Breast epithelium (tissue), 4 donors: ENCODE measurements around the gene POU2F2. TPM values are rescaled to one million over a fixed set of nuclear protein-coding genes. Genes with fewer than 3 reads are reported as not detected.

Experiments
- DNase-seq, 2 donors: peaks; one replicate each; pipeline ENCODE4 v3.0.0-alpha.2; 2019; ENCODE audit warnings: low spot score in 2 of 2
- H3K27ac ChIP-seq, 2 donors: fragments of 200-600 bp; sonication (generic) in 1 of 2; one replicate each; pipeline ENCODE4 v1.5.1; 2016 to 2019; ENCODE audit warnings: mild to moderate bottlenecking in 1 of 2
- H3K27me3 ChIP-seq, 2 donors: fragments of 200-600 bp; sonication (generic) in 1 of 2; one replicate each; pipeline versions ENCODE4 v1.5.1 to v1.6.0; 2017 to 2019; ENCODE audit warnings: control low read depth in 1 of 2, mild to moderate bottlenecking in 1 of 2
- H3K36me3 ChIP-seq: fragments of 200-600 bp; one replicate; pipeline ENCODE4 v1.5.1; 2019
- H3K4me1 ChIP-seq, 2 donors: fragments of 200-600 bp; sonication (generic); one replicate each; pipeline ENCODE4 v1.5.1; 2016 to 2019; ENCODE audit warnings: control low read depth in 1 of 2
- H3K4me3 ChIP-seq, 3 donors: fragments of 200-600 bp; sonication (generic); 1 replicate in 2 of 3; 2 replicates in 1 of 3; pipeline ENCODE4 v1.5.1; 2016 to 2019; ENCODE audit warnings: mild to moderate bottlenecking in 3 of 3, moderate library complexity in 2 of 3
- H3K9me3 ChIP-seq, 2 donors: fragments of 200-600 bp; sonication (generic) in 1 of 2; one replicate each; pipeline ENCODE4 v1.5.1; 2016 to 2019; ENCODE audit warnings: control low read depth in 1 of 2
- CTCF ChIP-seq, 3 donors: fragments of 450-650 bp; IDR thresholded peaks; one replicate each; pipeline ENCODE4 v1.5.1; 2016 to 2017; ENCODE audit warnings: antibody characterized with exemption in 3 of 3, mild to moderate bottlenecking in 3 of 3, moderate library complexity in 3 of 3
- POLR2A ChIP-seq: fragments of 450-650 bp; IDR thresholded peaks from one replicate; pipeline ENCODE4 v1.6.1; 2016; ENCODE audit warnings: antibody characterized with exemption, mild to moderate bottlenecking, moderate library complexity
- POLR2AphosphoS5 ChIP-seq, 3 donors: sonication (generic); formaldehyde crosslinking; IDR thresholded peaks; one replicate each; pipeline ENCODE4 v1.6.1; 2017; ENCODE audit warnings: antibody characterized with exemption in 3 of 3
- intact Hi-C: fragments of 100-400 bp; cut with DNase I; formaldehyde crosslinking; loops from one replicate; pipeline ENCODE4 v1.15.1; 2023; ENCODE audit warnings: low total_unique reads
- total RNA-seq, 3 donors: library from RNA; depleted of rRNA; stranded (reverse); fragments of >200 nt; gene quantifications; one replicate each; pipeline ENCODE4 v1.1.0, GENCODE V29; 2016

Gene POU2F2
- total RNA-seq, 3 donors from 2014 or later, result 1.2 to 2.9 (median 1.6) TPM

GRCh38 chr19:42121656-42122069, 10.6 kb downstream of the POU2F2 start:
- Histone ChIP-seq H3K27ac (no peak overlapping the region), H3K36me3 (no peaks in the 10 kb centered on the region), H3K4me3 (no peak overlapping the region), H3K9me3 (no peaks in the 10 kb centered on the region), H3K4me1 (no peaks in the 10 kb centered on the region), H3K27me3 (no peaks in the 10 kb centered on the region)
- no peak for TF ChIP-seq CTCF (IDR thresholded peaks at IDR 0.05)
- TF ChIP-seq POLR2A, result no peak
- no peak for TF ChIP-seq POLR2AphosphoS5 (IDR thresholded peaks at IDR 0.05)
- no peak for DNase-seq
- intact Hi-C loops, result no loop called here

GRCh38 chr19:42121036-42121621, 11.1 kb downstream of the POU2F2 start:
- Histone ChIP-seq H3K27me3 (no peaks in the 10 kb centered on the region), H3K36me3 (no peaks in the 10 kb centered on the region), H3K4me3 (no peak overlapping the region), H3K27ac (no peak overlapping the region), H3K4me1 (no peaks in the 10 kb centered on the region), H3K9me3 (no peaks in the 10 kb centered on the region)
- TF ChIP-seq POLR2AphosphoS5 (IDR thresholded peaks at IDR 0.05) (no peak), CTCF (IDR thresholded peaks at IDR 0.05) (no peak), POLR2A (no peak)
- intact Hi-C loops, result no loop called here
- no peak for DNase-seq

GRCh38 chr19:42120276-42120980, 11.8 kb downstream of the POU2F2 start:
- intact Hi-C loops, result no loop called here
- H3K27me3 ChIP-seq, result no peaks in the 10 kb centered on the region
- DNase-seq, result no peak
- H3K36me3 ChIP-seq, result no peaks in the 10 kb centered on the region
- H3K27ac ChIP-seq, result no peak overlapping the region
- H3K4me1 ChIP-seq, result no peaks in the 10 kb centered on the region
- H3K4me3 ChIP-seq, result no peak overlapping the region
- no peaks in the 10 kb centered on the region for H3K9me3 ChIP-seq
- TF ChIP-seq POLR2AphosphoS5 (IDR thresholded peaks at IDR 0.05), result no peak
- no peak for TF ChIP-seq CTCF (IDR thresholded peaks at IDR 0.05)
- TF ChIP-seq POLR2A, result no peak

- DNase-seq, result no peak
- no peaks in the 10 kb centered on the region for H3K36me3 ChIP-seq
- H3K4me1 ChIP-seq, result no peaks in the 10 kb centered on the region
- intact Hi-C loops, result no loop called here
- no peak for TF ChIP-seq POLR2A
- no peak for TF ChIP-seq CTCF (IDR thresholded peaks at IDR 0.05)
- no peak for TF ChIP-seq POLR2AphosphoS5 (IDR thresholded peaks at IDR 0.05)
- no peaks in the 10 kb centered on the region for H3K27me3 ChIP-seq
- no peak overlapping the region for H3K4me3 ChIP-seq
- H3K9me3 ChIP-seq, result no peaks in the 10 kb centered on the region
- no peak overlapping the region for H3K27ac ChIP-seq
These were observed 15.2 kb downstream of the POU2F2 start for GRCh38 chr19:42117076-42117475.

- Histone ChIP-seq H3K27me3 (no peaks in the 10 kb centered on the region), H3K36me3 (no peaks in the 10 kb centered on the region), H3K27ac (no peak overlapping the region), H3K9me3 (no peaks in the 10 kb centered on the region), H3K4me3 (no peak overlapping the region), H3K4me1 (no peaks in the 10 kb centered on the region)
- no peak for DNase-seq
- intact Hi-C loops, result no loop called here
- no peak for TF ChIP-seq POLR2A
- TF ChIP-seq CTCF (IDR thresholded peaks at IDR 0.05), result no peak
- no peak for TF ChIP-seq POLR2AphosphoS5 (IDR thresholded peaks at IDR 0.05)
These were observed 15.8 kb downstream of the POU2F2 start for GRCh38 chr19:42116308-42117075.
